ENCODE results near the gene HSD17B1. TPM values are rescaled to one million over a fixed set of nuclear protein-coding genes. Genes with fewer than 3 reads are reported as not detected.

Gene HSD17B1
- total RNA-seq, 1 experiment from 2014 or later: 1.5 TPM

DNA sequence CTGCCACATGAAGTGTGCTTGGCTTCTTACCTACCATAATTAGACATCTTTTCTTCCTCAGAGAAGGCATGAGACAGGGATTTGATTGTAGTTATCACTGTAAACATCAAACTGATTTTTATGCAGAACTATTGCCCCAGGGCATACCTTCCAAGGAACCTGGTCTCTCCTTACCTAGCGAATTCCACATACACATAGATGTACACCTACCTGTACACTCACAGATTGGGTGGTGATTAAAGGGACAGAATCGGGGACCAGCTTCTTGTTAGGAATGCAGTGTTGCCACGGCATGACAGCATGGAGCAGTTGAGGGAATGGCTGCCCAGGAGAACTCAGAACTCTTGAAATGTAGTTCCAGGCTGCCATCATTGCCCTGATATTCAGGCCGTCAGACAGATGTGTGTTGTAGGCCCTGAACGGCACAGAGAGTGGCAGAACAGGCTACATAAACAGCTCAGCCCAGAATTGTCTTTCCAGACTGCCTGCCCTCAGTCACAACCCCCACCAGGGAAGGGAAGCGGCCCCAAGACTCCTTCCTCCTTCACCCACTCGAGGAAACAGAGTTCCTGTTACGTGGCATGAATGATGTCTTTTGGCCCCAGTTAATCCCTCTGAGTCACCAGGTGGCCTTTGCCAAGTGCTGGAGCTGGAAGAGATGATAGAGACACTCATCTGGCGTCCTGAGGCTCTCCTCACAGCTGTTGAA is 34.5 kb upstream of the HSD17B1 start:
- H2BK20ac ChIP-seq (ENCODE audit: low read depth, low read length, poor library complexity, severe bottlenecking): no peak overlapping the region
- H3K4me2 ChIP-seq (ENCODE audit: insufficient read depth, insufficient read length, low read length): no peak overlapping the region
- Mint-ChIP-seq H3K36me3 (ENCODE audit: insufficient read depth in 1 of 3, low read depth in 3 of 3) (peaks cover 0 to 46% (median 34%) of the 10 kb centered on the region in 3 experiments; a peak in 5 of 7 replicates), H3K4me1 (peaks cover 25 to 40% of the 10 kb centered on the region in 2 experiments), H3K27ac (no peak overlapping the region), H3K4me3 (peak overlapping the region in 1 of 2 experiments; percentile 6; a peak in 1 of 5 replicates), H3K9me3 (no peaks in the 10 kb centered on the region), H3K27me3 (ENCODE audit: low read depth) (peaks cover 8% of the 10 kb centered on the region)
- no peak overlapping the region for H4K91ac ChIP-seq (ENCODE audit: insufficient read length, low read depth, low read length)
- TF ChIP-seq, protein P1, sequence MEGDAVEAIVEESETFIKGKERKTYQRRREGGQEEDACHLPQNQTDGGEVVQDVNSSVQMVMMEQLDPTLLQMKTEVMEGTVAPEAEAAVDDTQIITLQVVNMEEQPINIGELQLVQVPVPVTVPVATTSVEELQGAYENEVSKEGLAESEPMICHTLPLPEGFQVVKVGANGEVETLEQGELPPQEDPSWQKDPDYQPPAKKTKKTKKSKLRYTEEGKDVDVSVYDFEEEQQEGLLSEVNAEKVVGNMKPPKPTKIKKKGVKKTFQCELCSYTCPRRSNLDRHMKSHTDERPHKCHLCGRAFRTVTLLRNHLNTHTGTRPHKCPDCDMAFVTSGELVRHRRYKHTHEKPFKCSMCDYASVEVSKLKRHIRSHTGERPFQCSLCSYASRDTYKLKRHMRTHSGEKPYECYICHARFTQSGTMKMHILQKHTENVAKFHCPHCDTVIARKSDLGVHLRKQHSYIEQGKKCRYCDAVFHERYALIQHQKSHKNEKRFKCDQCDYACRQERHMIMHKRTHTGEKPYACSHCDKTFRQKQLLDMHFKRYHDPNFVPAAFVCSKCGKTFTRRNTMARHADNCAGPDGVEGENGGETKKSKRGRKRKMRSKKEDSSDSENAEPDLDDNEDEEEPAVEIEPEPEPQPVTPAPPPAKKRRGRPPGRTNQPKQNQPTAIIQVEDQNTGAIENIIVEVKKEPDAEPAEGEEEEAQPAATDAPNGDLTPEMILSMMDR (conservative IDR thresholded peaks at IDR 0.05): no peak
- peaks cover 2% of the 10 kb centered on the region; the same call in 1 of the 2 replicates for H3K27me3 ChIP-seq (ENCODE audit: insufficient read depth, low read length)
- H3K4ac ChIP-seq (ENCODE audit: low read depth, low read length): no peak overlapping the region
- H3K4me1 ChIP-seq (ENCODE audit: insufficient read depth, low read length): peaks cover 11% of the 10 kb centered on the region; the same call in 1 of the 2 replicates
- no peak overlapping the region for H3K18ac ChIP-seq (ENCODE audit: insufficient read length, low read depth, low read length)
- H4K8ac ChIP-seq (replicated peaks; ENCODE audit: insufficient read length, low read depth, low read length): no peak overlapping the region
- no peak overlapping the region for H2BK5ac ChIP-seq (ENCODE audit: insufficient read length, low read length)
- no peaks in the 10 kb centered on the region for H4K20me1 ChIP-seq (ENCODE audit: control insufficient read depth, insufficient read depth, insufficient read length)
- H3T11ph ChIP-seq (ENCODE audit: low read length): no peak overlapping the region
- WGBS (ENCODE audit: extremely low coverage, insufficient read length, low lambda C conversion rate): no CpG with 5 or more reads among the region's 9 CpGs
- H2BK12ac ChIP-seq (ENCODE audit: insufficient read length, low read depth, low read length): no peak overlapping the region
- H3K27ac ChIP-seq (ENCODE audit: insufficient read length, low read depth, low read length): no peak overlapping the region
- no peak overlapping the region for H2BK120ac ChIP-seq (ENCODE audit: low read depth, low read length, poor library complexity, severe bottlenecking)
- no peaks in the 10 kb centered on the region for H3K79me1 ChIP-seq (ENCODE audit: insufficient read depth, low read depth, low read length, poor library complexity, severe bottlenecking)
- H3K9me3 ChIP-seq (ENCODE audit: control insufficient read depth, low read depth, low read length): no peaks in the 10 kb centered on the region
- no peaks in the 10 kb centered on the region for H3K23me2 ChIP-seq (ENCODE audit: insufficient read length, low read depth, low read length, poor library complexity, severe bottlenecking)
- DNase-seq: peak; percentile 22
- H3K56ac ChIP-seq (ENCODE audit: insufficient read length, low read depth, low read length): no peak overlapping the region
- H3K14ac ChIP-seq (ENCODE audit: insufficient read depth, low read length): no peak overlapping the region
- no peak overlapping the region for H3K9ac ChIP-seq (ENCODE audit: extremely low read depth, insufficient read length, low read length)
- H3K79me2 ChIP-seq (ENCODE audit: insufficient read depth, low read length): no peaks in the 10 kb centered on the region
- no peak overlapping the region for H3K23ac ChIP-seq (ENCODE audit: insufficient read length, low read depth, low read length)
- no peak overlapping the region for H4K5ac ChIP-seq (ENCODE audit: insufficient read length, low read depth, low read length)
- no peak overlapping the region for H2BK15ac ChIP-seq (ENCODE audit: low read depth, low read length)
- H2AK5ac ChIP-seq (ENCODE audit: insufficient read length, low read length): no peak overlapping the region
- H2AFZ ChIP-seq (ENCODE audit: low read length): no peak overlapping the region
